ENCODE measurements around the gene CHIT1.

CHIT1 gene

GRCh38 chr1:203187304-203187685 lies 42.2 kb downstream of the CHIT1 start:
- Histone ChIP-seq H3K79me2 (ENCODE audit: low read length) (no peaks in the 10 kb centered on the region), H3K4me1 (ENCODE audit: low read length) (no peaks in the 10 kb centered on the region), H3K9me3 (replicated peaks; ENCODE audit: insufficient read depth, low read length) (no peaks in the 10 kb centered on the region), H3K9ac (ENCODE audit: low read length) (no peak overlapping the region), H3K27me3 (replicated peaks; ENCODE audit: insufficient read depth, low read length) (no peaks in the 10 kb centered on the region), H3K36me3 (replicated peaks; ENCODE audit: insufficient read depth, low read length) (no peaks in the 10 kb centered on the region), H4K20me1 (ENCODE audit: insufficient read depth, low read length) (no peaks in the 10 kb centered on the region), H3K9me2 (replicated peaks; ENCODE audit: insufficient read depth, low read length) (no peaks in the 10 kb centered on the region), H3K4me2 (ENCODE audit: low read depth, low read length) (no peak overlapping the region), H2AFZ (ENCODE audit: low read length) (no peak overlapping the region), H3F3A (ENCODE audit: insufficient read depth, low read length) (no peaks in the 10 kb centered on the region), H3K4me3 (ENCODE audit: low read length) (no peak overlapping the region), H3K27ac (ENCODE audit: low read length) (no peak overlapping the region)
- no peak for TF ChIP-seq EZH2phosphoT487 (IDR thresholded peaks at IDR 0.05; ENCODE audit: low read length)
- no peak for TF ChIP-seq CTCF (IDR thresholded peaks at IDR 0.05; ENCODE audit: low read length)
- TF ChIP-seq EZH2 (optimal IDR thresholded peaks at IDR 0.05; ENCODE audit: low read depth, low read length) = no peak
- no peak for DNase-seq

- Histone ChIP-seq H3K9ac (ENCODE audit: low read length) (no peak within 1 kb of the TSS), H3K36me3 (replicated peaks; ENCODE audit: insufficient read depth, low read length) (no peaks in the 10 kb centered on the region), H3F3A (ENCODE audit: insufficient read depth, low read length) (no peaks in the 10 kb centered on the region), H3K4me2 (ENCODE audit: low read depth, low read length) (no peak within 1 kb of the TSS), H3K4me3 (ENCODE audit: low read length) (no peak within 1 kb of the TSS), H3K9me3 (replicated peaks; ENCODE audit: insufficient read depth, low read length) (no peaks in the 10 kb centered on the region), H3K4me1 (ENCODE audit: low read length) (no peaks in the 10 kb centered on the region), H3K79me2 (ENCODE audit: low read length) (no peaks in the 10 kb centered on the region), H3K27ac (ENCODE audit: low read length) (no peak within 1 kb of the TSS), H2AFZ (ENCODE audit: low read length) (no peak within 1 kb of the TSS), H3K9me2 (replicated peaks; ENCODE audit: insufficient read depth, low read length) (no peaks in the 10 kb centered on the region), H3K27me3 (replicated peaks; ENCODE audit: insufficient read depth, low read length) (no peaks in the 10 kb centered on the region), H4K20me1 (ENCODE audit: insufficient read depth, low read length) (no peaks in the 10 kb centered on the region)
- TF ChIP-seq CTCF (IDR thresholded peaks at IDR 0.05; ENCODE audit: low read length) (no peak), EZH2phosphoT487 (IDR thresholded peaks at IDR 0.05; ENCODE audit: low read length) (no peak), EZH2 (optimal IDR thresholded peaks at IDR 0.05; ENCODE audit: low read depth, low read length) (no peak)
- DNase-seq = no peak
Observed at GRCh38 chr1:203186446-203187303, 42.8 kb downstream of the CHIT1 start, which contains the start of gene CHI3L1. TSS of gene CHI3L1 (minus strand) at chr1:203186704. CDS start at chr1:203186623, 81 bp downstream.

- no peaks in the 10 kb centered on the region for H3K36me3 ChIP-seq (replicated peaks; ENCODE audit: insufficient read depth, low read length)
- no peaks in the 10 kb centered on the region for H3K4me1 ChIP-seq (ENCODE audit: low read length)
- H4K20me1 ChIP-seq (ENCODE audit: insufficient read depth, low read length) = no peaks in the 10 kb centered on the region
- H3K4me3 ChIP-seq (ENCODE audit: low read length) = no peak overlapping the region
- H3K27ac ChIP-seq (ENCODE audit: low read length) = no peak overlapping the region
- H3K4me2 ChIP-seq (ENCODE audit: low read depth, low read length) = no peak overlapping the region
- TF ChIP-seq EZH2phosphoT487 (IDR thresholded peaks at IDR 0.05; ENCODE audit: low read length) (no peak), EZH2 (optimal IDR thresholded peaks at IDR 0.05; ENCODE audit: low read depth, low read length) (no peak), CTCF (IDR thresholded peaks at IDR 0.05; ENCODE audit: low read length) (no peak)
- no peaks in the 10 kb centered on the region for H3K9me3 ChIP-seq (replicated peaks; ENCODE audit: insufficient read depth, low read length)
- H3K9ac ChIP-seq (ENCODE audit: low read length) = no peak overlapping the region
- no peaks in the 10 kb centered on the region for H3K9me2 ChIP-seq (replicated peaks; ENCODE audit: insufficient read depth, low read length)
- DNase-seq = no peak
- H2AFZ ChIP-seq (ENCODE audit: low read length) = no peak overlapping the region
- no peaks in the 10 kb centered on the region for H3K27me3 ChIP-seq (replicated peaks; ENCODE audit: insufficient read depth, low read length)
- no peaks in the 10 kb centered on the region for H3K79me2 ChIP-seq (ENCODE audit: low read length)
- no peaks in the 10 kb centered on the region for H3F3A ChIP-seq (ENCODE audit: insufficient read depth, low read length)
Observed at GRCh38 chr1:203186091-203186445, 43.4 kb downstream of the CHIT1 start.

Measured in MM.1S (cell line).